RCC 7860 (cell line): ENCODE measurements around the gene MAP2K1.
A peak's percentile ranks its signal among the peaks of the same experiment; 100 is the strongest.
"Not testable (repeated sequence)": the region's sequence is repeated elsewhere in the genome, so short reads cannot be mapped to it uniquely, and the experiment has no call there.

Experiments
- DNase-seq: peaks from one replicate; pipeline ENCODE4 v3.0.0-alpha.2; 2015; ENCODE audit warnings: low spot score
- FAIRE-seq: peaks from 2 replicates; lab custom pipeline; 2012; peaks lifted over from hg19 to GRCh38; lab: Jason Lieb, UNC

Gene MAP2K1

GRCh38 chr15:66390678-66391077 is 4.0 kb downstream of the MAP2K1 start:
- DNase-seq (peak; percentile 16), FAIRE-seq (no peak)

- not testable (repeated sequence) for DNase-seq, FAIRE-seq
Observed at GRCh38 chr15:66393037-66393436, 6.3 kb downstream of the MAP2K1 start.

GRCh38 chr15:66394472-66394871 is 7.8 kb downstream of the MAP2K1 start:
- FAIRE-seq (no peak), DNase-seq (no peak)

GRCh38 chr15:66394915-66395314 is 8.2 kb downstream of the MAP2K1 start:
- no peak for FAIRE-seq
- DNase-seq, result no peak

- DNase-seq (no peak), FAIRE-seq (no peak)
Observed at GRCh38 chr15:66399276-66399675, 12.6 kb downstream of the MAP2K1 start.

- DNase-seq (no peak), FAIRE-seq (no peak)
Observed at GRCh38 chr15:66400351-66400774, 13.7 kb downstream of the MAP2K1 start.

GRCh38 chr15:66401130-66402021 is 14.7 kb downstream of the MAP2K1 start:
- peak; percentile 65 for FAIRE-seq
- DNase-seq, result peak; percentile 50

- DNase-seq, result no peak
- FAIRE-seq, result no peak
Observed at GRCh38 chr15:66402761-66403284, 16.1 kb downstream of the MAP2K1 start.

GRCh38 chr15:66403323-66403722 is 16.6 kb downstream of the MAP2K1 start:
- FAIRE-seq, result no peak

GRCh38 chr15:66404122-66404521 is 17.4 kb downstream of the MAP2K1 start:
- DNase-seq, result no peak
- no peak for FAIRE-seq

More at GRCh38 chr15:66403323-66403722, 16.6 kb downstream of the MAP2K1 start:
- no peak for DNase-seq

GRCh38 chr15:66404532-66404931 is 17.8 kb downstream of the MAP2K1 start:
- DNase-seq (no peak), FAIRE-seq (no peak)

- FAIRE-seq, result no peak
- DNase-seq, result no peak
Observed at GRCh38 chr15:66405007-66405406, 18.3 kb downstream of the MAP2K1 start.

GRCh38 chr15:66405615-66406014 is 18.9 kb downstream of the MAP2K1 start:
- FAIRE-seq, result no peak
- no peak for DNase-seq

- FAIRE-seq (no peak), DNase-seq (no peak)
Observed at GRCh38 chr15:66408254-66408653, 21.5 kb downstream of the MAP2K1 start.

GRCh38 chr15:66408675-66409282 is 22.1 kb downstream of the MAP2K1 start:
- FAIRE-seq (no peak), DNase-seq (no peak)

GRCh38 chr15:66409565-66410108 is 22.9 kb downstream of the MAP2K1 start:
- FAIRE-seq, result no peak
- no peak for DNase-seq

GRCh38 chr15:66411190-66411589 is 24.5 kb downstream of the MAP2K1 start:
- DNase-seq, result peak; percentile 11
- FAIRE-seq, result no peak

GRCh38 chr15:66412220-66412619 is 25.5 kb downstream of the MAP2K1 start:
- no peak for DNase-seq
- FAIRE-seq, result no peak

GRCh38 chr15:66413579-66413978 is 26.9 kb downstream of the MAP2K1 start:
- DNase-seq (no peak), FAIRE-seq (no peak)

GRCh38 chr15:66415360-66415759 is 28.6 kb downstream of the MAP2K1 start:
- FAIRE-seq, result no peak

GRCh38 chr15:66417736-66418135 is 31.0 kb downstream of the MAP2K1 start:
- no peak for DNase-seq

More at GRCh38 chr15:66415360-66415759, 28.6 kb downstream of the MAP2K1 start:
- DNase-seq, result no peak

More at GRCh38 chr15:66417736-66418135, 31.0 kb downstream of the MAP2K1 start:
- no peak for FAIRE-seq
